HepG2 (cell line): ENCODE data around the gene CNFN. TPM values are rescaled to one million over a fixed set of nuclear protein-coding genes. Genes with fewer than 3 reads are reported as not detected.

Experiments used
- ATAC-seq: fragments of 200-7000 bp; cut with Tn5 transposase; 3 replicates; pipeline ENCODE4 v1.9.1; 2020; ENCODE audit warnings: mild to moderate bottlenecking, moderate library complexity
- BruUV-seq: library from RNA; stranded (reverse); fragments of 400-500 nt; replicated peaks from 2 replicates; lab custom pipeline; 2021; lab: Mats Ljungman, UMichigan
- CTCF ChIA-PET: fragments of 300-600 bp; formaldehyde crosslinking; extraction: SDS; loops from one replicate; lab custom pipeline; 2021; ENCODE audit warnings: low total read pairs, inconsistent platforms, low intra/inter-chr PET ratio; lab: Yijun Ruan, JAX
- POLR2A ChIA-PET: fragments of 350-600 bp; sonication (Branson Sonifier 250); formaldehyde crosslinking; loops from one replicate; lab custom pipeline; 2020; ENCODE audit warnings: antibody characterized with exemption, inconsistent platforms; lab: Yijun Ruan, JAX
- DNase-seq: peaks from one replicate; pipeline ENCODE4 v3.0.0-alpha.2; 2015; ENCODE audit warnings: low spot score
- FAIRE-seq: peaks from 3 replicates; lab custom pipeline; 2011; peaks lifted over from hg19 to GRCh38; lab: Jason Lieb, UNC
- H2AFZ ChIP-seq: one replicate; pipeline ENCODE4 v1.6.1; 2011; ENCODE audit warnings: low read length, inconsistent platforms
- H3K27ac ChIP-seq: fragments of 300-600 bp; 3 replicates; pipeline ENCODE4 v1.8.0; 2011; ENCODE audit warnings: mixed run types, mild to moderate bottlenecking, mixed read lengths, low read length, inconsistent platforms; ENCODE audit not compliant: insufficient read depth; ENCODE audit errors: extremely low read length
- H3K27me3 ChIP-seq, 2 experiments: fragments of 200-600 bp in 1 of 2; 2 replicates in 1 of 2; 3 replicates in 1 of 2; pipeline versions ENCODE4 v1.6.0 to v1.8.0; 2011; ENCODE audit warnings: low read length in 2 of 2, mild to moderate bottlenecking in 2 of 2, moderate library complexity in 2 of 2, inconsistent platforms in 1 of 2; ENCODE audit not compliant: insufficient read depth in 2 of 2, control insufficient read depth in 1 of 2
- H3K36me3 ChIP-seq, 2 experiments: fragments of 200-600 bp in 1 of 2; replicated peaks in 1 of 2; 2 replicates in 1 of 2; 3 replicates in 1 of 2; pipeline versions ENCODE4 v1.5.1 to v1.8.0; 2011; ENCODE audit warnings: low read length in 2 of 2, inconsistent platforms in 1 of 2; ENCODE audit not compliant: insufficient read depth in 2 of 2, control insufficient read depth in 1 of 2
- H3K4me1 ChIP-seq: 2 replicates; pipeline ENCODE4 v1.5.1; 2012; ENCODE audit warnings: low read length, inconsistent platforms; ENCODE audit not compliant: insufficient read depth
- H3K4me2 ChIP-seq: 2 replicates; pipeline ENCODE4 v1.6.0; 2011; ENCODE audit warnings: low read depth, low read length, inconsistent platforms
- H3K4me3 ChIP-seq, 3 experiments: fragments of 200-600 bp in 1 of 3; sonication (generic), shearing (Covaris generic) in 1 of 3; replicated peaks in 1 of 3; 2 replicates each; pipeline ENCODE4 v1.5.1; 2011 to 2016; ENCODE audit warnings: low read length in 3 of 3, inconsistent platforms in 2 of 3, low read depth in 2 of 3, mild to moderate bottlenecking in 2 of 3, control low read depth in 1 of 3, mixed read lengths in 1 of 3; ENCODE audit not compliant: insufficient read depth in 1 of 3
- H3K79me2 ChIP-seq: one replicate; pipeline ENCODE4 v1.6.1; 2011; ENCODE audit warnings: low read length, inconsistent platforms; ENCODE audit not compliant: insufficient read depth
- H3K9ac ChIP-seq: 2 replicates; pipeline ENCODE4 v1.6.0; 2011; ENCODE audit warnings: mild to moderate bottlenecking, low read depth, low read length, inconsistent platforms; ENCODE audit not compliant: insufficient read depth
- H3K9me3 ChIP-seq: 2 replicates; pipeline ENCODE4 v1.5.1; 2012; ENCODE audit warnings: mild to moderate bottlenecking, low read length
- H4K20me1 ChIP-seq: 2 replicates; pipeline ENCODE4 v1.6.0; 2011; ENCODE audit warnings: inconsistent platforms, mild to moderate bottlenecking, low read length, moderate library complexity; ENCODE audit not compliant: insufficient read depth
- CEBPG ChIP-seq: IDR thresholded peaks from 2 replicates; pipeline ENCODE4 v1.6.1; 2016
- ESRRA ChIP-seq: sonication (generic); formaldehyde crosslinking; IDR thresholded peaks from 2 replicates; pipeline ENCODE4 v1.5.1; 2020; ENCODE audit warnings: mild to moderate bottlenecking, low read depth, missing genetic modification reagents
- IKZF4 ChIP-seq: sonication (generic); formaldehyde crosslinking; IDR thresholded peaks from 2 replicates; pipeline ENCODE4 v1.5.1; 2020; ENCODE audit warnings: borderline replicate concordance, mild to moderate bottlenecking, low read depth, missing genetic modification reagents; ENCODE audit errors: not compliant biosample characterization
- PAF1 ChIP-seq: IDR thresholded peaks from 2 replicates; pipeline ENCODE4 v1.6.1; 2016; ENCODE audit warnings: missing genetic modification reagents, missing compliant biosample characterization
- RCOR2 ChIP-seq: IDR thresholded peaks from 2 replicates; pipeline ENCODE4 v1.6.1; 2016; ENCODE audit warnings: missing biosample characterization, missing genetic modification reagents
- TMF1 ChIP-seq: sonication (generic); formaldehyde crosslinking; IDR thresholded peaks from 2 replicates; pipeline ENCODE4 v1.8.1; 2022; ENCODE audit warnings: low read depth, missing genetic modification reagents
- ZBTB3 ChIP-seq: sonication (generic); formaldehyde crosslinking; IDR thresholded peaks from 2 replicates; pipeline ENCODE4 v1.4.0; 2020; ENCODE audit warnings: low read depth, mild to moderate bottlenecking, moderate library complexity, missing genetic modification reagents, borderline replicate concordance
- ZNF383 ChIP-seq: sonication (generic); formaldehyde crosslinking; IDR thresholded peaks from 2 replicates; pipeline ENCODE4 v1.4.0; 2020; ENCODE audit warnings: missing genetic modification reagents, mild to moderate bottlenecking, borderline replicate concordance
- ZNF501 ChIP-seq: sonication (generic); formaldehyde crosslinking; IDR thresholded peaks from 2 replicates; pipeline ENCODE4 v1.5.1; 2020; ENCODE audit warnings: mild to moderate bottlenecking, moderate library complexity, missing genetic modification reagents
- ZNF616 ChIP-seq: sonication (generic); formaldehyde crosslinking; IDR thresholded peaks from 2 replicates; pipeline ENCODE4 v1.5.0; 2020; ENCODE audit warnings: low read depth, mild to moderate bottlenecking, missing genetic modification reagents
- ZNF7 ChIP-seq: IDR thresholded peaks from 2 replicates; pipeline ENCODE4 v1.6.1; 2016; ENCODE audit warnings: missing biosample characterization, missing genetic modification reagents
- WGBS: methylation state at CpG from one replicate; pipeline ENCODE4 v1.1.6; 2017; ENCODE audit warnings: low lambda C conversion rate; 5-methylcytosine and 5-hydroxymethylcytosine counted together
- in situ Hi-C: cut with HindIII; loops from 2 replicates; pipeline ENCODE4 v1.10.0; 2017; ENCODE audit warnings: low pct_unique_long_range_greater_than_20kb; ENCODE audit not compliant: extremely low pct_ligation_motif_present
- intact Hi-C: fragments of 100-400 bp; cut with micrococcal nuclease; formaldehyde crosslinking; loops from one replicate; pipeline ENCODE4 v1.10.0; 2022; ENCODE audit not compliant: unreplicated experiment
- polyA plus RNA-seq, 8 experiments: library from polyadenylated mRNA; depleted of rRNA in 3 of 8; stranded (reverse) in 7 of 8; unstranded in 1 of 8; fragments of >200 nt; fragmentation: Illumina TruSeq in 4 of 8; extraction: Trizol in 4 of 8; gene quantifications; 2 replicates each; pipeline versions ENCODE4 v1.2.1 to v1.2.3, GENCODE V29; 2011 to 2016; ENCODE audit warnings: low read depth in 4 of 8, missing spikeins in 1 of 8, mixed read lengths in 1 of 8; ENCODE audit not compliant: insufficient read depth in 1 of 8
- total RNA-seq, 5 experiments: library from RNA; depleted of rRNA; stranded (reverse); fragments of >200 nt; fragmentation: Illumina TruSeq; extraction: Trizol; gene quantifications; 2 replicates each; pipeline ENCODE4 v1.2.3, GENCODE V29; 2016; ENCODE audit warnings: low read depth in 1 of 5
- TF ChIP-seq, protein P1 (sequence below): sonication (generic); formaldehyde crosslinking; IDR thresholded peaks from one replicate; pipeline ENCODE4 v1.5.1; 2020; ENCODE audit warnings: mild to moderate bottlenecking, missing genetic modification reagents; ENCODE audit errors: not compliant biosample characterization

CNFN gene
- total and polyA plus RNA-seq, 2 of the 13 experiments (the other 11 are each of a cell fraction or from before 2014, with no cell fraction given): 0.35 to 1.1 TPM

DNA sequence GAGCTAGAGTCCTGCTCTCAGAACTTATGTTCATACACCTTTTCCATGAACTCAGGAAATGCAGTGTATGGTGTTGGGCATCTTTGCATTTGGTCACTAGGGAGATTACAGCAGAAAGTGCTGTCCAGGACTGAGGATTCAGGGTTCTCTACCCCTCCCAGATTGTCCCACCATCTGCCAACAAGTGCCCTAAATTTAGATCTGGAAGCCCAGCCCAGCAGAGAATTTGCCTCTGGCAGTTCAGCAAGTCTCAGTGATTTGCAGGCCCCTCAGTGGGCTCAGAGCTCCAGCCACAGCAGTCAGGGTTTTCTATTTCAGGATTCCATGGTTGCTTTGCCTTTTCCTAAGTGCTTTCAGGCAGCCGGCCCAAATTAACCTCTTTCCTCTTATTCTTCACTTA, 23.4 kb downstream of the CNFN start:
- no peaks in the 10 kb centered on the region for H3K79me2 ChIP-seq
- intact Hi-C loops: no loop called here
- H3K4me2 ChIP-seq: no peak overlapping the region
- in situ Hi-C loops: no loop called here
- H3K27me3 ChIP-seq: no peaks in the 10 kb centered on the region
- no peaks in the 10 kb centered on the region for H3K4me1 ChIP-seq
- CTCF ChIA-PET: no interaction called here
- H3K27ac ChIP-seq: no peak overlapping the region
- POLR2A ChIA-PET: no interaction called here
- FAIRE-seq (no peak), DNase-seq (no peak), ATAC-seq (no peak)
- no TSS peak for BruUV-seq
- H4K20me1 ChIP-seq: no peaks in the 10 kb centered on the region
- H3K36me3 ChIP-seq: peaks cover 11 to 16% of the 10 kb centered on the region in 2 experiments
- no peak overlapping the region for H2AFZ ChIP-seq
- TF ChIP-seq ZNF7 (CRISPR knock-in tag): no peak
- TF ChIP-seq CEBPG (CRISPR knock-in tag): no peak
- TF ChIP-seq ZBTB3 (CRISPR knock-in tag): no peak
- no peak for TF ChIP-seq TMF1
- TF ChIP-seq, protein P1, sequence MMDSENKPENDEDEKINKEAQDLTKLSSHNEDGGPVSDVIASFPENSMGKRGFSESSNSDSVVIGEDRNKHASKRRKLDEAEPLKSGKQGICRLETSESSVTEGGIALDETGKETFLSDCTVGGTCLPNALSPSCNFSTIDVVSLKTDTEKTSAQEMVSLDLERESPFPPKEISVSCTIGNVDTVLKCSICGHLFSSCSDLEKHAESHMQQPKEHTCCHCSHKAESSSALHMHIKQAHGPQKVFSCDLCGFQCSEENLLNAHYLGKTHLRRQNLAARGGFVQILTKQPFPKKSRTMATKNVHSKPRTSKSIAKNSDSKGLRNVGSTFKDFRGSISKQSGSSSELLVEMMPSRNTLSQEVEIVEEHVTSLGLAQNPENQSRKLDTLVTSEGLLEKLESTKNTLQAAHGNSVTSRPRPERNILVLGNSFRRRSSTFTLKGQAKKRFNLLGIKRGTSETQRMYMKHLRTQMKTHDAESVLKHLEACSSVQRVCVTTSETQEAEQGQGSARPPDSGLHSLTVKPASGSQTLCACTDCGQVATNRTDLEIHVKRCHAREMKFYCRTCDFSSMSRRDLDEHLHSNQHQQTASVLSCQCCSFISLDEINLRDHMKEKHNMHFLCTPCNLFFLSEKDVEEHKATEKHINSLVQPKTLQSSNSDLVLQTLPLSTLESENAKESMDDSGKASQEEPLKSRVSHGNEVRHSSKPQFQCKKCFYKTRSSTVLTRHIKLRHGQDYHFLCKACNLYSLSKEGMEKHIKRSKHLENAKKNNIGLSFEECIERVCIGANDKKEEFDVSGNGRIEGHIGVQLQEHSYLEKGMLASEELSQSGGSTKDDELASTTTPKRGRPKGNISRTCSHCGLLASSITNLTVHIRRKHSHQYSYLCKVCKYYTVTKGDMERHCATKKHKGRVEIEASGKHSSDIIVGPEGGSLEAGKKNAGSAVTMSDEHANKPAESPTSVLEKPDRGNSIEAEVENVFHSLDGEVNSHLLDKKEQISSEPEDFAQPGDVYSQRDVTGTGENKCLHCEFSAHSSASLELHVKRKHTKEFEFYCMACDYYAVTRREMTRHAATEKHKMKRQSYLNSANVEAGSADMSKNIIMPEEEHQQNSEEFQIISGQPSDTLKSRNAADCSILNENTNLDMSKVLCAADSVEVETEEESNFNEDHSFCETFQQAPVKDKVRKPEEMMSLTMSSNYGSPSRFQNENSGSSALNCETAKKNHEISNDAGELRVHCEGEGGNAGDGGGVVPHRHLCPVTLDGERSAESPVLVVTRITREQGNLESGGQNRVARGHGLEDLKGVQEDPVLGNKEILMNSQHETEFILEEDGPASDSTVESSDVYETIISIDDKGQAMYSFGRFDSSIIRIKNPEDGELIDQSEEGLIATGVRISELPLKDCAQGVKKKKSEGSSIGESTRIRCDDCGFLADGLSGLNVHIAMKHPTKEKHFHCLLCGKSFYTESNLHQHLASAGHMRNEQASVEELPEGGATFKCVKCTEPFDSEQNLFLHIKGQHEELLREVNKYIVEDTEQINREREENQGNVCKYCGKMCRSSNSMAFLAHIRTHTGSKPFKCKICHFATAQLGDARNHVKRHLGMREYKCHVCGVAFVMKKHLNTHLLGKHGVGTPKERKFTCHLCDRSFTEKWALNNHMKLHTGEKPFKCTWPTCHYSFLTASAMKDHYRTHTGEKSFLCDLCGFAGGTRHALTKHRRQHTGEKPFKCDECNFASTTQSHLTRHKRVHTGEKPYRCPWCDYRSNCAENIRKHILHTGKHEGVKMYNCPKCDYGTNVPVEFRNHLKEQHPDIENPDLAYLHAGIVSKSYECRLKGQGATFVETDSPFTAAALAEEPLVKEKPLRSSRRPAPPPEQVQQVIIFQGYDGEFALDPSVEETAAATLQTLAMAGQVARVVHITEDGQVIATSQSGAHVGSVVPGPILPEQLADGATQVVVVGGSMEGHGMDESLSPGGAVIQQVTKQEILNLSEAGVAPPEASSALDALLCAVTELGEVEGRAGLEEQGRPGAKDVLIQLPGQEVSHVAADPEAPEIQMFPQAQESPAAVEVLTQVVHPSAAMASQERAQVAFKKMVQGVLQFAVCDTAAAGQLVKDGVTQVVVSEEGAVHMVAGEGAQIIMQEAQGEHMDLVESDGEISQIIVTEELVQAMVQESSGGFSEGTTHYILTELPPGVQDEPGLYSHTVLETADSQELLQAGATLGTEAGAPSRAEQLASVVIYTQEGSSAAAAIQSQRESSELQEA (CRISPR knock-in tag): no peak
- TF ChIP-seq ZNF383: no peak
- TF ChIP-seq ZNF616: no peak
- no peak for TF ChIP-seq ZNF501
- no peak for TF ChIP-seq PAF1 (CRISPR knock-in tag)
- no peak for TF ChIP-seq RCOR2 (CRISPR knock-in tag)
- TF ChIP-seq IKZF4 (CRISPR knock-in tag): no peak
- TF ChIP-seq ESRRA: no peak
- no peak overlapping the region for H3K4me3 ChIP-seq
- 93% methylated on average over 1 of the region's 1 CpG for WGBS
- peaks cover 11% of the 10 kb centered on the region for H3K9me3 ChIP-seq
- no peak overlapping the region for H3K9ac ChIP-seq
